GM23338 (cell line): ENCODE measurements around the gene UPP1. TPM values are rescaled to one million over a fixed set of nuclear protein-coding genes. Genes with fewer than 3 reads are reported as not detected.

ENCODE experiments used
- ATAC-seq: fragments of 200-7000 bp; cut with Tn5 transposase; 3 replicates; pipeline ENCODE4 v1.9.1; 2020
- DNase-seq: peaks from one replicate; pipeline ENCODE4 v3.0.0-alpha.2; 2015; ENCODE audit warnings: low spot score
- H2AFZ ChIP-seq: fragments of 200-600 bp; sonication (generic); 2 replicates; pipeline ENCODE4 v1.8.0; 2016; ENCODE audit warnings: antibody characterized with exemption, mild to moderate bottlenecking, moderate library complexity
- H3F3A ChIP-seq: fragments of 200-600 bp; sonication (generic); replicated peaks from 2 replicates; pipeline ENCODE4 v1.8.0; 2017; ENCODE audit warnings: antibody characterized with exemption, mixed run types, low read depth
- H3K27ac ChIP-seq: fragments of 200-600 bp; sonication (generic); 2 replicates; pipeline ENCODE4 v1.6.1; 2016; ENCODE audit warnings: low read depth
- H3K27me3 ChIP-seq: fragments of 200-600 bp; sonication (generic); 2 replicates; pipeline ENCODE4 v1.8.0; 2016; ENCODE audit warnings: mild to moderate bottlenecking, mixed run types, moderate library complexity; ENCODE audit not compliant: insufficient read depth
- H3K36me3 ChIP-seq: fragments of 200-600 bp; sonication (generic); 2 replicates; pipeline ENCODE4 v1.8.0; 2016; ENCODE audit warnings: mild to moderate bottlenecking; ENCODE audit not compliant: insufficient read depth
- H3K4me1 ChIP-seq: fragments of 200-600 bp; sonication (generic); 2 replicates; pipeline ENCODE4 v1.8.0; 2016; ENCODE audit warnings: mild to moderate bottlenecking, moderate library complexity; ENCODE audit not compliant: insufficient read depth
- H3K4me2 ChIP-seq: fragments of 200-600 bp; sonication (generic); 2 replicates; pipeline ENCODE4 v1.7.1; 2017; ENCODE audit warnings: mixed run types
- H3K4me3 ChIP-seq: fragments of 200-600 bp; sonication (generic); 2 replicates; pipeline ENCODE4 v1.6.1; 2016; ENCODE audit warnings: mixed run types
- H3K79me2 ChIP-seq: fragments of 200-600 bp; sonication (generic); replicated peaks from 2 replicates; pipeline ENCODE4 v1.8.0; 2017; ENCODE audit warnings: mild to moderate bottlenecking; ENCODE audit not compliant: insufficient read depth
- H3K9me2 ChIP-seq: fragments of 200-600 bp; sonication (generic); 2 replicates; pipeline ENCODE4 v1.8.0; 2017; ENCODE audit not compliant: insufficient read depth
- H4K20me1 ChIP-seq: fragments of 200-600 bp; sonication (generic); replicated peaks from 2 replicates; pipeline ENCODE4 v1.8.0; 2017; ENCODE audit warnings: mild to moderate bottlenecking; ENCODE audit not compliant: insufficient read depth
- H3K27ac Mint-ChIP-seq: 2 replicates; pipeline ENCODE4 v1.8.0; 2020; ENCODE audit warnings: inconsistent platforms, mild to moderate bottlenecking, moderate library complexity, mixed read lengths
- H3K27me3 Mint-ChIP-seq: 3 replicates; pipeline ENCODE4 v1.8.0; 2022; ENCODE audit warnings: low read depth, mild to moderate bottlenecking, moderate library complexity, mixed read lengths, inconsistent platforms; ENCODE audit not compliant: insufficient read depth, poor library complexity
- H3K36me3 Mint-ChIP-seq: 3 replicates; pipeline ENCODE4 v1.8.0; 2021; ENCODE audit warnings: low read depth, mild to moderate bottlenecking, inconsistent platforms, moderate library complexity, mixed read lengths
- H3K4me1 Mint-ChIP-seq: 3 replicates; pipeline ENCODE4 v1.8.0; 2020; ENCODE audit warnings: mild to moderate bottlenecking, inconsistent platforms, mixed read lengths
- H3K4me3 Mint-ChIP-seq: 3 replicates; pipeline ENCODE4 v1.8.0; 2021; ENCODE audit warnings: moderate library complexity, mild to moderate bottlenecking, inconsistent platforms, mixed read lengths
- H3K9me3 Mint-ChIP-seq: 3 replicates; pipeline ENCODE4 v1.8.0; 2020; ENCODE audit warnings: moderate library complexity, mild to moderate bottlenecking, inconsistent platforms, mixed read lengths
- CTCF ChIP-seq, 2 experiments: fragments of 200-600 bp in 1 of 2; sonication (generic) in 1 of 2; conservative IDR thresholded peaks; 2 replicates each; pipeline versions ENCODE4 v1.5.1 to v1.6.1; 2016 to 2017; ENCODE audit warnings: antibody characterized with exemption in 2 of 2, low read depth in 2 of 2, mild to moderate bottlenecking in 2 of 2, moderate library complexity in 1 of 2
- EZH2 ChIP-seq: fragments of 200-600 bp; sonication (generic); IDR thresholded peaks from one replicate; pipeline ENCODE4 v1.8.0; 2017; ENCODE audit warnings: antibody characterized with exemption, mild to moderate bottlenecking, low read depth; ENCODE audit not compliant: unreplicated experiment
- NANOG ChIP-seq: IDR thresholded peaks from 2 replicates; pipeline ENCODE4 v1.6.1; 2016; ENCODE audit warnings: antibody characterized with exemption, borderline replicate concordance
- ZNF462 ChIP-seq: fragments of 250-450 bp; sonication (Bioruptor Pico); IDR thresholded peaks from 2 replicates; pipeline ENCODE4 v1.5.0; 2020; ENCODE audit warnings: mild to moderate bottlenecking, moderate library complexity
- polyA plus RNA-seq: library from polyadenylated mRNA; unstranded; fragments of >200 nt; fragmentation: Nextera tagmentation; extraction: Ambion mirVana; gene quantifications from 2 replicates; pipeline ENCODE4 v1.2.1, GENCODE V29; 2016
- total RNA-seq: library from RNA; depleted of rRNA; stranded (reverse); fragments of >200 nt; shearing (Covaris generic); gene quantifications from 2 replicates; pipeline ENCODE4 v1.2.3, GENCODE V29; 2014

UPP1 gene
- total and polyA plus RNA-seq, 2 experiments from 2014 or later = 22.7 to 43.5 TPM

- no peak for TF ChIP-seq ZNF462 (CRISPR knock-in tag)
- TF ChIP-seq NANOG = no peak
Observed at GRCh38 chr7:48101352-48101751, 12.3 kb downstream of the UPP1 start (continued).

- ATAC-seq (peak; percentile 94), DNase-seq (peak; percentile 63)
- Histone ChIP-seq H3K27me3 (no peaks in the 10 kb centered on the region), H3F3A (no peaks in the 10 kb centered on the region), H3K9me2 (no peaks in the 10 kb centered on the region), H3K36me3 (peaks cover 26% of the 10 kb centered on the region), H3K4me1 (no peaks in the 10 kb centered on the region), H3K79me2 (peaks cover 12% of the 10 kb centered on the region), H2AFZ (no peak overlapping the region), H3K27ac (no peak overlapping the region), H3K4me2 (no peak overlapping the region), H3K4me3 (no peak overlapping the region), H4K20me1 (no peaks in the 10 kb centered on the region; the same call in 1 of the 2 replicates)
- Mint-ChIP-seq H3K27me3 (peaks cover 2% of the 10 kb centered on the region), H3K36me3 (peaks cover 76% of the 10 kb centered on the region), H3K4me1 (no peaks in the 10 kb centered on the region), H3K9me3 (no peaks in the 10 kb centered on the region), H3K4me3 (no peak overlapping the region), H3K27ac (0 out of 2 replicates have a peak overlapping the region, but pooled peaks have one; percentile 18)
- TF ChIP-seq EZH2 (no peak), CTCF (conservative IDR thresholded peaks at IDR 0.05; ENCODE audit: low read depth in 2 of 2) (peak; percentile 64 to 75)
Observed at GRCh38 chr7:48101968-48102367, 12.9 kb downstream of the UPP1 start.
